Measurements from ENCODE around the gene IL13RA1. TPM values are rescaled to one million over a fixed set of nuclear protein-coding genes. Genes with fewer than 3 reads are reported as not detected.
A peak's percentile ranks its signal among the peaks of the same experiment; 100 is the strongest.
"Not testable (repeated sequence)": the region's sequence is repeated elsewhere in the genome, so short reads cannot be mapped to it uniquely, and the experiment has no call there.

IL13RA1 gene
- total and polyA plus RNA-seq, 5 experiments from 2014 or later, result 0.06 to 1.3 (median 0.50) TPM; not detected in 1

DNA sequence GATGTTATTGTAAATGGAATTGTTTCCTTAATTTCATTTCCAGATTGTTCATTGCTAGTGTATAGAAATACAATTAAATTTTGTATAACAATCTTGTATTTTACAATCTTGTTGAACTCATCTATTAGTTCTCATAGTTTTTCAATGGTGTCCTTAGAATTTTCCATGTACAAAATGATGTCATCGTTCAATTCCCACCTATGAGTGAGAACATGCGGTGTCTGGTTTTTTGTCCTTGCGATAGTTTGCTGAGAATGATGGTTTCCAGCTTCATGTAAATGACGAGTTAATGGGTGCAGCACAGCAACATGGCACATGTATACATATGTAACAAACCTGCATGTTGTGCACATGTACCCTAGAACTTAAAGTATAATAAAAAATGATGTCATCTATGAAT, 89.9 kb downstream of the IL13RA1 start:
- ATAC-seq, H3K27ac Mint-ChIP-seq, DNase-seq, H3K4me1 Mint-ChIP-seq, H3K9me3 Mint-ChIP-seq, H3K27me3 Mint-ChIP-seq, H3K4me3 Mint-ChIP-seq, H3K36me3 Mint-ChIP-seq, POLR2A ChIA-PET: not testable (repeated sequence)

DNA sequence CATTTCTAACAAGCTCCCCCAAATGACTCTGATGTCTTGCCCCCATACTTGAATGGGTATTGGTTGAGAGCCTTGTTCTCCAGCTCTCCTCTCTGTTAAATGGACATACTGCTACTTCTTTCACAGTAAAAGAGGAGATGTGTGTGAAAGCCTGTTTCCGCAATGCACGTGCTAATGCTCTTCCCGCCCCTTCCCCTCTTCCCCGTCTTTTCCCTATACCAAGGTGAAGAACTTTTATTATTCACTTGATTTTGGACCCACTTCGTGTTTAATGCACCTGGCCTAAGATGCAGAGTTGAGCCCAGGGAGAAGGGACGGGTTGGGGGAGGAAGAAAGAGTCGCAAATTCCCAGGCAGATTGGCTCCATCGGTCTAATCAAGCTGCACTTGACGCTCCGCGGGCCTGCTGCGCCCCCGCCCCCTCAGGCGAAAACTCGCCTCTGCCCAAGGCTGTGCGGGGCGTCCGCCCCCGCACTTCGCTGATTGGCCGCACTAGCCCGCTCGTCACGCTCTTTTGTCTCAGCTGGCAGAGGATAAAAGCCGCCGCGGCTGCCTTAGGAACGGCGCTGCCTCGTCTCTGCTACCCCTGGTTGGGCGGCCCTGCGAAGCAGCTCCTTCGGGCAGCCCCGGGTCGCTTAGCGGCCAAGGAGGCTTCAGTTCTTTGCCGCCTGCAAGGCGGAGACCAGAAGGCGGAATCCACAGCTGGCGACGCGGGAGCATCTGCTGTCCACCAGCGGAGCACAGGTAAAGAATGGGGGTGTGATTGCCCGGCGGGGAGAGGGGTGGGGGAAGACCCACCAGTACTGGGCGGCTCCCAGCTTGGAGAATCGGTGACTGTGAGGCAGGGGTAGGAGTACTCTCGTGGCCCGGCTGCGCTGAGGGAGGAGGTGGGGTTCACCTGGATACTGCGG, 96.1 kb downstream of the IL13RA1 start, which contains the start of gene ZCCHC12:
TSS of gene ZCCHC12 (plus strand) at position 562 of the 910 bp plus-strand sequence. CDS start 1,421 bp downstream, outside the sequence.
- peak; percentile 28 to 73 (median 62) for DNase-seq
- POLR2A ChIA-PET, result no interaction called here
- Mint-ChIP-seq H3K27ac (peak within 1 kb of the TSS in 4 of 10 donors; percentile 59 to 92 (median 88)), H3K36me3 (peaks cover 0 to 1% (median 0%) of the 10 kb centered on the region in 3 donors), H3K27me3 (peaks cover 15 to 38% (median 21%) of the 10 kb centered on the region in 5 donors), H3K4me3 (peak within 1 kb of the TSS; percentile 77 to 97 (median 85)), H3K9me3 (peaks cover 0 to 7% (median 0%) of the 10 kb centered on the region in 9 donors), H3K4me1 (peaks cover 11 to 35% (median 29%) of the 10 kb centered on the region in 4 donors)
- peak; percentile 97 to 98 for ATAC-seq

DNA sequence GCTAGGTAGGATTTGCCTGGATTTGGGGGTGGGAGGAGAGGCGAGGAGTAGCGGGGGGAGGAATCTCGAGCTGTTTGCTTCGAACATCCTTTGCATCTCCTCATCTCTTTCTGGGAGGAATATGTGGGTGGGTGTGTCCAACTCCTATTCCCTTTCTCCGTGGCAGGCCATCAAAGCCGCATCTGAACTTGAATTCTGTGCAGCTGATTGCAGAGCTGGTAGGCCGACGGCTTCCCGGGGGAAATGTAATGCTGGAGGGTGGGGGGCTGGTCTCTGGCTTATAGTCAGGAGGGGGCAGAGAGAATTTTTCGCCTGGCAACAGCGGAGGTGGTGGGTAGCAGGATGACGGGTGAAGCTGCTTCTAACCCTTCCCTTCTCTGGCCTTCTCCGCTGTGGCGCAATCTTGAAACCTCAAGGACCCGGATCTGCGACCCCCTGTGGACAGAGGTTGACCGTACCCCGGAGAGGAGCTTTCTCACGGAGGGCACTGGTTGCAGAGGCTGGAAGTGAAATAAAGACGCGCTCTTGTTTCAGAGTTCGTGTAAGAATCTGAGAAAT, 96.8 kb downstream of the IL13RA1 start:
- peaks cover 18 to 46% (median 24%) of the 10 kb centered on the region in 5 donors for H3K27me3 Mint-ChIP-seq

DNA sequence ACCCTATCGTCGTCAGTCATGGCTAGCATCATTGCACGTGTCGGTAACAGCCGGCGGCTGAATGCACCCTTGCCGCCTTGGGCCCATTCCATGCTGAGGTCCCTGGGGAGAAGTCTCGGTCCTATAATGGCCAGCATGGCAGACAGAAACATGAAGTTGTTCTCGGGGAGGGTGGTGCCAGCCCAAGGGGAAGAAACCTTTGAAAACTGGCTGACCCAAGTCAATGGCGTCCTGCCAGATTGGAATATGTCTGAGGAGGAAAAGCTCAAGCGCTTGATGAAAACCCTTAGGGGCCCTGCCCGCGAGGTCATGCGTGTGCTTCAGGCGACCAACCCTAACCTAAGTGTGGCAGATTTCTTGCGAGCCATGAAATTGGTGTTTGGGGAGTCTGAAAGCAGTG, 97.8 kb downstream of the IL13RA1 start:
- POLR2A ChIA-PET, result interaction anchor here (0.6 kb wide), 1 partner anchor 769 kb away, joined by 3 read pairs; no protein-coding TSS in a partner anchor
- Mint-ChIP-seq H3K27me3 (peaks cover 20 to 53% (median 29%) of the 10 kb centered on the region in 5 donors), H3K4me1 (peaks cover 11 to 34% (median 29%) of the 10 kb centered on the region in 4 donors), H3K27ac (no peak overlapping the region), H3K4me3 (peak overlapping the region in 9 of 10 donors; percentile 14 to 97 (median 84)), H3K36me3 (peaks cover 0 to 1% (median 0%) of the 10 kb centered on the region in 3 donors), H3K9me3 (peaks cover 0 to 7% (median 0%) of the 10 kb centered on the region in 9 donors)
- DNase-seq, result no peak
- ATAC-seq, result no peak

More for the DNA sequence above, 96.8 kb downstream of the IL13RA1 start:
- DNase-seq (no peak), ATAC-seq (no peak)
- H3K4me3 Mint-ChIP-seq, result peak overlapping the region; percentile 77 to 97 (median 85)
- H3K4me1 Mint-ChIP-seq, result peaks cover 11 to 35% (median 29%) of the 10 kb centered on the region in 4 donors
- H3K36me3 Mint-ChIP-seq, result peaks cover 0 to 1% (median 0%) of the 10 kb centered on the region in 3 donors
- peak overlapping the region in 4 of 10 donors; percentile 48 to 92 (median 88) for H3K27ac Mint-ChIP-seq
- POLR2A ChIA-PET, result no interaction called here
- H3K9me3 Mint-ChIP-seq, result peaks cover 0 to 7% (median 0%) of the 10 kb centered on the region in 9 donors

DNA sequence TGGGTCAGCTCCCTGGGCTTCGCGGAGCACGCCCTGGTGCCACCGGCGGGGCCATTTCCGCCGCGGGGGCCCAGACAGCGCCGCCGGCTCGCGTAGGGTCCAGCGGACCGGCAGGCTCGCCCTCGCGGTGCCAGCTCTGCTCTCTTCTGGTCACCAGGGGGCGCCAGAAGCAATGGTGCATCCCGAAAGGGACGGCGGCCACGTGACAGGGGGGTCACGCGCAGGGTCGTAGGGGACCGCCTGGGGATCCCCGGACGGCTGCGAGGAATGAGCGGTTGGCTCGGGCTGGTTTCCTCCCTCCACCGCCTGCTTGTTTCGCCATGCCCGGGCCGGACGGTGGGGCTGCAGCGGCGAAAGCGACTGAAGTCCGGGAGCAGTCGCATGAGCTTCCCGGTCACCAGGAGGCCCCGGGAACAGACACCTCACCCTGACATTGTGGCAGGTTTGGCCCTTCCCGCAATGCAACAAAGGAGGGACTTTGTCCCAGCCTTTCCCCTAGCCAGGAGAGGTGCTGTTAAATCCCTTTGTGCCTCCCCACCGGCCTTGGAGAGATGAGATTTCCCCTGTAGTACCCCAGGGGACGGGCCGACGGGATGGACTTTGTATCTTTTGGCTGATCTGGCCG, 112.0 kb downstream of the IL13RA1 start:
- Mint-ChIP-seq H3K27ac (no peak overlapping the region), H3K9me3 (no peaks in the 10 kb centered on the region), H3K27me3 (peaks cover 0 to 16% (median 2%) of the 10 kb centered on the region in 5 donors), H3K4me3 (peak overlapping the region; percentile 10 to 57 (median 52)), H3K4me1 (peaks cover 0 to 4% (median 0%) of the 10 kb centered on the region in 4 donors), H3K36me3 (no peaks in the 10 kb centered on the region)
- POLR2A ChIA-PET, result no interaction called here
- DNase-seq, result peak; percentile 17 to 66 (median 34)
- ATAC-seq, result peak; percentile 49 to 78

Other genes with a start within 250 kb of the IL13RA1 start
- gene DOCK11, start 231.8 kb upstream of the IL13RA1 start, total RNA-seq, result 100 to 1,000 TPM; 110 to 116 TPM
- gene DOCK11, start 231.8 kb upstream of the IL13RA1 start, polyA plus RNA-seq, result 10 to 100 TPM; 20.9 to 26.6 (median 24.1) TPM
- under 1 TPM in 1 of 2 experiments, not detected in 1; 0.26 TPM for gene ZCCHC12, start 96.2 kb downstream of the IL13RA1 start, total RNA-seq
- 1 to 10 TPM in 1 of 3 donors, under 1 TPM in 1, not detected in 1; 0.50 to 1.6 TPM for gene ZCCHC12, start 96.2 kb downstream of the IL13RA1 start, polyA plus RNA-seq
- gene LONRF3, start 247.0 kb downstream of the IL13RA1 start, total RNA-seq, result 1 to 10 TPM; 7.5 to 9.3 TPM
- 1 to 10 TPM in 1 of 3 donors, under 1 TPM in 2; 0.41 to 1.5 (median 0.68) TPM for gene LONRF3, start 247.0 kb downstream of the IL13RA1 start, polyA plus RNA-seq

All from naive thymus-derived CD8-positive, alpha-beta T cell (primary cell).